ENCODE data around the gene MCHR1.
A peak's percentile ranks its signal among the peaks of the same experiment; 100 is the strongest.

Gene MCHR1

GRCh38 chr22:40636380-40637182, 42.7 kb upstream of the MCHR1 start, which contains the start of gene MRTFA:
TSS of gene MRTFA (minus strand) at chr22:40636719.
- H3K27ac ChIP-seq: peak within 1 kb of the TSS; percentile 72
- TF ChIP-seq ZFX (IDR thresholded peaks at IDR 0.05): peak; percentile 64
- no peak for TF ChIP-seq CTCF (conservative IDR thresholded peaks at IDR 0.05)

GRCh38 chr22:40637183-40638150, 41.8 kb upstream of the MCHR1 start:
- no peak for TF ChIP-seq CTCF (conservative IDR thresholded peaks at IDR 0.05)
- no peak for TF ChIP-seq ZFX (IDR thresholded peaks at IDR 0.05)
- H3K27ac ChIP-seq: peak overlapping the region; percentile 72

GRCh38 chr22:40638261-40638660, 41.0 kb upstream of the MCHR1 start:
- H3K27ac ChIP-seq: no peak overlapping the region
- TF ChIP-seq ZFX (IDR thresholded peaks at IDR 0.05): no peak
- TF ChIP-seq CTCF (conservative IDR thresholded peaks at IDR 0.05): no peak

- TF ChIP-seq CTCF (conservative IDR thresholded peaks at IDR 0.05) (no peak), ZFX (IDR thresholded peaks at IDR 0.05) (no peak)
- H3K27ac ChIP-seq: no peak overlapping the region
Observed at GRCh38 chr22:40641269-40641668, 38.0 kb upstream of the MCHR1 start.

GRCh38 chr22:40642316-40642715, 37.0 kb upstream of the MCHR1 start:
- TF ChIP-seq CTCF (conservative IDR thresholded peaks at IDR 0.05) (no peak), ZFX (IDR thresholded peaks at IDR 0.05) (no peak)
- H3K27ac ChIP-seq: no peak overlapping the region

- no peak overlapping the region for H3K27ac ChIP-seq
- TF ChIP-seq CTCF (conservative IDR thresholded peaks at IDR 0.05) (no peak), ZFX (IDR thresholded peaks at IDR 0.05) (no peak)
Observed at GRCh38 chr22:40645579-40646197, 33.6 kb upstream of the MCHR1 start.
